Fibroblast of gingiva (primary cell): Measurements from ENCODE around the gene NUBP2.

Experiments
- DNase-seq: peaks from one replicate; pipeline ENCODE4 v3.0.0-alpha.2; 2011; ENCODE audit warnings: low read depth

Gene NUBP2

GRCh38 chr16:1828645-1829410 is 46.1 kb downstream of the NUBP2 start:
- no peak for DNase-seq

- no peak for DNase-seq
Observed at GRCh38 chr16:1830213-1830612, 47.5 kb downstream of the NUBP2 start.

GRCh38 chr16:1831186-1832075 is 48.7 kb downstream of the NUBP2 start:
- DNase-seq, result no peak

- no peak for DNase-seq
Observed at GRCh38 chr16:1832838-1833454, 50.2 kb downstream of the NUBP2 start.

- no peak for DNase-seq
Observed at GRCh38 chr16:1834096-1834495, 51.3 kb downstream of the NUBP2 start.
